ENCODE data around the gene AR. TPM values are rescaled to one million over a fixed set of nuclear protein-coding genes. Genes with fewer than 3 reads are reported as not detected.

Gene AR
- total RNA-seq, 2 donors from 2014 or later, result 2.9 to 8.2 TPM

GRCh38 chrX:67614423-67614822 lies 70.6 kb downstream of the AR start:
- no peaks in the 10 kb centered on the region for H3K9me3 ChIP-seq
- TF ChIP-seq CTCF (IDR thresholded peaks at IDR 0.05) (no peak), POLR2A (IDR thresholded peaks at IDR 0.05) (no peak)
- no peaks in the 10 kb centered on the region for H3K36me3 ChIP-seq (replicated peaks in 1 of 2; ENCODE audit: insufficient read depth in 1 of 2, low read depth in 2 of 2)
- DNase-seq (no peak), ATAC-seq (no peak)
- WGBS, 2 donors, result 50 to 72% methylated on average over 1 of the region's 1 CpG
- no peak overlapping the region for H3K4me3 ChIP-seq
- intact Hi-C loops (cut with DNase I), result no loop called here
- H3K4me1 ChIP-seq, result no peaks in the 10 kb centered on the region
- H3K27ac ChIP-seq, result no peak overlapping the region
- H3K27me3 ChIP-seq, result no peaks in the 10 kb centered on the region

- Histone ChIP-seq H3K4me1 (no peaks in the 10 kb centered on the region), H3K9me3 (no peaks in the 10 kb centered on the region), H3K4me3 (no peak overlapping the region), H3K27ac (no peak overlapping the region), H3K27me3 (no peaks in the 10 kb centered on the region), H3K36me3 (replicated peaks in 1 of 2; ENCODE audit: insufficient read depth in 1 of 2, low read depth in 2 of 2) (no peaks in the 10 kb centered on the region)
- ATAC-seq, result no peak
- no peak for DNase-seq
- no peak for TF ChIP-seq CTCF (IDR thresholded peaks at IDR 0.05)
- TF ChIP-seq POLR2A (IDR thresholded peaks at IDR 0.05), result no peak
- WGBS, 2 donors, result 23% methylated on average over 1 of the region's 1 CpG
- intact Hi-C loops (cut with DNase I), result no loop called here
Observed at GRCh38 chrX:67619253-67619652, 75.4 kb downstream of the AR start.

GRCh38 chrX:67622053-67622585 lies 78.3 kb downstream of the AR start:
- no peak for TF ChIP-seq POLR2A (IDR thresholded peaks at IDR 0.05)
- no peak for TF ChIP-seq CTCF (IDR thresholded peaks at IDR 0.05)
- Histone ChIP-seq H3K27me3 (no peaks in the 10 kb centered on the region), H3K4me1 (no peaks in the 10 kb centered on the region), H3K36me3 (replicated peaks in 1 of 2; ENCODE audit: insufficient read depth in 1 of 2, low read depth in 2 of 2) (no peaks in the 10 kb centered on the region), H3K9me3 (no peaks in the 10 kb centered on the region), H3K27ac (no peak overlapping the region), H3K4me3 (no peak overlapping the region)
- intact Hi-C loops (cut with DNase I), result no loop called here
- DNase-seq (no peak), ATAC-seq (no peak)
- WGBS, 2 donors, result 44 to 52% methylated on average over 2 of the region's 2 CpGs

GRCh38 chrX:67624325-67624724 lies 80.5 kb downstream of the AR start:
- Histone ChIP-seq H3K27me3 (no peaks in the 10 kb centered on the region), H3K36me3 (replicated peaks in 1 of 2; ENCODE audit: insufficient read depth in 1 of 2, low read depth in 2 of 2) (no peaks in the 10 kb centered on the region), H3K9me3 (no peaks in the 10 kb centered on the region), H3K27ac (no peak overlapping the region), H3K4me1 (no peaks in the 10 kb centered on the region), H3K4me3 (no peak overlapping the region)
- no peak for DNase-seq
- TF ChIP-seq CTCF (IDR thresholded peaks at IDR 0.05), result no peak
- no peak for TF ChIP-seq POLR2A (IDR thresholded peaks at IDR 0.05)
- intact Hi-C loops (cut with DNase I), result no loop called here
- ATAC-seq, result no peak

- ATAC-seq, result no peak
- H3K27ac ChIP-seq, result no peak overlapping the region
- intact Hi-C loops (cut with DNase I), result no loop called here
- no peak for DNase-seq
- H3K27me3 ChIP-seq, result no peaks in the 10 kb centered on the region
- no peaks in the 10 kb centered on the region for H3K4me1 ChIP-seq
- H3K9me3 ChIP-seq, result no peaks in the 10 kb centered on the region
- TF ChIP-seq CTCF (IDR thresholded peaks at IDR 0.05) (no peak), POLR2A (IDR thresholded peaks at IDR 0.05) (no peak)
- WGBS, 2 donors, result 50 to 61% methylated on average over 2 of the region's 2 CpGs
- H3K4me3 ChIP-seq, result no peak overlapping the region
- H3K36me3 ChIP-seq (replicated peaks in 1 of 2; ENCODE audit: insufficient read depth in 1 of 2, low read depth in 2 of 2), result no peaks in the 10 kb centered on the region
Observed at GRCh38 chrX:67635424-67635823, 91.6 kb downstream of the AR start.

Data from body of pancreas (tissue), 4 donors.